HG03439 (cell line): ENCODE results near the gene LOXL3.
"Not testable (repeated sequence)": the region's sequence is repeated elsewhere in the genome, so short reads cannot be mapped to it uniquely, and the experiment has no call there.

Experiments
- ATAC-seq: cut with Tn5 transposase; IDR thresholded peaks from one replicate; pipeline ENCODE4 v1.9.1; 2021; ENCODE audit warnings: mild to moderate bottlenecking, moderate library complexity; ENCODE audit not compliant: unreplicated experiment

The LOXL3 gene

DNA sequence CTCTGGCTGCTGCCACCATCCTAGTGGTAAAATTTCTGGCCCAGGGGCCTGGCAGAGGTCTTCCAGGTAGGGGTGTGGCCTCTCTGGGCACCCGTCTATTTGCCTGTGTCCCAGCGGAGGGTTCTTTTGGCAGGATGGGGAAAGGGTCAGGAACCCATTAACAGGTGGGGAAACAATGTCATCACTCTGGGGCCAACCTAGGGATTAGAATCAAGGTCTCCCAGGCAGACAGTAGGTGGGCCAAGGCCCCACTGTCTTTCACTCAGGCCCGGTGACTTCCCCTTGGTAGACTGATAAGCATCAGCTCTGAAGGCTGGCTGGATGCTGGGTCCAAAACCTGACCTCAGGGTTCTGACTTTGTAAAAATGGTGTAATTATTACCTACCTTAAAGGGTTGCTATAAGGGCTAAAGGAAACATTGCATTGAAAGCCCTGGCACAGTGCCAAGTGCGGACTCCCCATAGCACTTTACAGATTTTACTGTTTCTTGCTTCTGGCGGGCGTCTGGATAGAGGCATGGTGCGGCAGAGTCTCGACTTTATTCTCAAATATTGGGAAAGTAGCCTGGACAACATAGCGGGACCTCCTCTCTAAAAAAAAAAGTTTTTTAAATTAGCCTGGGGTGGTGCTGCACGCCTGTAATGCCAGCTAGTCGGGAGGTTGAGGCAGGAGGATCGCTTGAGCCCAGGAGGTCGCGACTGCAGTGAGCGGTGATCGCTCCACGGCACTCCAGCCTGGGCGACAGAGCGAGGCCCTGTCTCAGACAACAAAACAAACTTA, 56.6 kb downstream of the LOXL3 start:
- no peak for ATAC-seq

DNA sequence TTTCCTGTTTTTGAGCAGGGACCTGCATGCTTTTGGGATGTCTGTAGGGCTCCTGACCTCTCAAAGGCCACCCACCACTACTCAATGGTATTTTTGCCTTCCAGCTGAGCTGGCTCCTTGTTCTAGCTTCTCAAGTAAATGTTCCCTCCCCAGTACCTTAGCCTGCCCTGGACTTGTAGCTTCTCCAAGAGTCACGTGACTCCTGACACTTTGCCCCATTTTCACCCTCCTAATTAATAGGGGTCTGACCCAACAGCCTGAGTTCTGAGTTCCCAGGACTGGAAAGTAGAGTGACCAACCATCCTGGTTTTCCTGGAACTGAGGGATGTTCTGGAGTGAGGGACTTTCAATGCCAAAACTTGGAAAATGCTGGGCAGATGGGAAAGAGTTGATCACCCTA, 58.3 kb downstream of the LOXL3 start:
- no peak for ATAC-seq

GRCh38 chr2:74493546-74493945, 60.2 kb downstream of the LOXL3 start:
- no peak for ATAC-seq

GRCh38 chr2:74491648-74492544, 61.8 kb downstream of the LOXL3 start:
- no peak for ATAC-seq

DNA sequence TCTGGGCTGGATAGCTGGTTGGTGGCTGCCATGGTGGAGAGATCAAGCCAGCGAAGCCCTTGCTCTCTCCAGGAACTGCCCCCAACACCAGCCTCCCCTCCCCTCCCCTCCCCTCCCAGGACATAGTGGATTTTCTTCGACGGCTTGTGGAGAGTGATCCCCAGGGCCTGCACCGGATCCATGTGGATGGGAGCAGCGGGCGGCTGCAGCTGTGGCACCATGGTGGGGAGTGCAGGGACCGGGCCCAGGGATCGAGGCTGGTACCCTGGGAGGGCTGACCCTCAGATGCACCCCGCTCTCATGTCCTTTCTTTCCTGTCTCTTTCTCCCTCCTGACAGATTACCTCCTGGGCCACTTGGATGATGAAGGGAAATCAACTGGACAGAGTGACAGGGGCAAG, 63.8 kb downstream of the LOXL3 start:
- ATAC-seq: no peak

DNA sequence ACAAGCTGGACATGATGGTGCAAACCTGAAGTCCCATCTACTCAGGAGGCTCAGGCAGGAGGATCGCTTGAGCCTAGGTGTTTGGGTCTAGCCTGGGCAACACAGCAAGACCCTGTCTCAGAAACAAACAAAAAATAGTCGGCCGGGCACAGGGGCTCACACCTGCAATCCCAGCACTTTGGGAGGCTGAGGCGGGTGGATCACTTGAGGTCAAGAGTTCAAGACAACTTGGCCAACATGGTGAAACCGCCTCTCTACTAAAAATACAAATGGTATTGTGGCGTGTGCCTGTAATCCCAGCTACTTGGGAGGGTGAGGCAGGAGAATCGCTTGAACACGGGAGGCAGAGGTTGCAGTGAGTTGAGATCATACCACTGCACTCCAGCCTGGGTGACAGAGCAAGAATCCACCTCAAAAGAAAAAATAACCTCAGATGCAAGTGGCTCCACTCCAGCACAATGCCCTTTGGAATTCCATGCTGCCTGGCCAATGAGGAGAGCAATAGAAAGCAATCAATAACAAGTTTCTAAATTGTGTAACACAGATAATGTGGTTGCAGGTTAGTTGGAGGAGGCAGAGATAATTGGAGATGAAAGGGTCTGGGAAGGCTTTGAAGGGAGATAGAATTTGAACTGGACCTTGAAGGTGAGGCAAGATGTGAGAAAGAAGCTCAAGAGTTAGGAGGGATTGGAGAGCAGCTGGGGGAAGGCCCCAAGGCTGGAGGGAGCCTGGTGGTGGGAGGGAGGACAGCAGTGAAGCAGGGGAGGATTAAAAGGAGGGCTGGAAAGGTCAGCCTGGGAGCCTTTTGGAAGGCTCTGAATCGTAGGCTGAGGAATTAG, 64.9 kb downstream of the LOXL3 start:
- ATAC-seq: no peak

- ATAC-seq: no peak
Observed at GRCh38 chr2:74486141-74486540, 67.6 kb downstream of the LOXL3 start.

GRCh38 chr2:74483675-74484164, 70.0 kb downstream of the LOXL3 start:
- ATAC-seq: not testable (repeated sequence)

GRCh38 chr2:74482801-74483674, 70.7 kb downstream of the LOXL3 start, which contains the start of the genes CCDC142 and TTC31:
Gene CCDC142 (minus strand): TSS chr2:74482998. CDS start chr2:74482837, 161 bp downstream.
Gene TTC31 (plus strand): TSS chr2:74483081. CDS start chr2:74483096, 15 bp downstream.
- peak; percentile 89 for ATAC-seq
